ENCODE data around the gene BSN. TPM values are rescaled to one million over a fixed set of nuclear protein-coding genes. Genes with fewer than 3 reads are reported as not detected.
A peak's percentile ranks its signal among the peaks of the same experiment; 100 is the strongest.

The BSN gene
- total and polyA plus RNA-seq, 7 donors: under 0.01 to 0.81 (median 0.61) TPM; not detected in 1

- Histone ChIP-seq H3K4me3 (peak overlapping the region in 1 of 4 donors; percentile 60), H3K9me3 (no peaks in the 10 kb centered on the region), H3K36me3 (peaks cover 6 to 45% (median 11%) of the 10 kb centered on the region in 4 donors), H3K27me3 (no peaks in the 10 kb centered on the region), H3K27ac (no peak overlapping the region), H3K4me1 (peaks cover 0 to 38% (median 31%) of the 10 kb centered on the region in 4 donors)
- no peak for DNase-seq
- TF ChIP-seq POLR2AphosphoS5 (IDR thresholded peaks at IDR 0.05) (no peak), EP300 (IDR thresholded peaks at IDR 0.05) (no peak), POLR2A (IDR thresholded peaks at IDR 0.05) (no peak), CTCF (IDR thresholded peaks at IDR 0.05) (no peak)
- WGBS, 2 donors: 65 to 71% methylated on average over 75 of the region's 75 CpGs
- intact Hi-C loops (cut with DNase I): no loop called here
Observed at GRCh38 chr3:49717959-49718857, 163.9 kb downstream of the BSN start.

GRCh38 chr3:49718858-49719213 lies 164.6 kb downstream of the BSN start:
- H3K4me1 ChIP-seq: peaks cover 0 to 42% (median 33%) of the 10 kb centered on the region in 4 donors
- 7 to 9% methylated on average over 33 of the region's 33 CpGs for WGBS, 2 donors
- H3K36me3 ChIP-seq: peaks cover 6 to 45% (median 11%) of the 10 kb centered on the region in 4 donors
- intact Hi-C loops (cut with DNase I): no loop called here
- peak overlapping the region; percentile 27 to 60 (median 52) for H3K4me3 ChIP-seq
- no peaks in the 10 kb centered on the region for H3K27me3 ChIP-seq
- peak; percentile 69 for DNase-seq
- TF ChIP-seq POLR2AphosphoS5 (IDR thresholded peaks at IDR 0.05): no peak
- TF ChIP-seq EP300 (IDR thresholded peaks at IDR 0.05): no peak
- TF ChIP-seq CTCF (IDR thresholded peaks at IDR 0.05): no peak
- no peak for TF ChIP-seq POLR2A (IDR thresholded peaks at IDR 0.05)
- peak overlapping the region in 2 of 4 donors; percentile 66 to 70 for H3K27ac ChIP-seq
- no peaks in the 10 kb centered on the region for H3K9me3 ChIP-seq

GRCh38 chr3:49719214-49719884 lies 165.1 kb downstream of the BSN start, which contains the start of gene AMIGO3:
AMIGO3 (minus strand) TSS chr3:49719684; CDS start chr3:49719465, 219 bp downstream.
- intact Hi-C loops (cut with DNase I): no loop called here
- peak within 1 kb of the TSS; percentile 27 to 60 (median 52) for H3K4me3 ChIP-seq
- DNase-seq: peak; percentile 98
- H3K27me3 ChIP-seq: no peaks in the 10 kb centered on the region
- peaks cover 0 to 45% (median 35%) of the 10 kb centered on the region in 4 donors for H3K4me1 ChIP-seq
- H3K9me3 ChIP-seq: no peaks in the 10 kb centered on the region
- 1% methylated on average over 50 of the region's 50 CpGs for WGBS, 2 donors
- H3K36me3 ChIP-seq: peaks cover 6 to 45% (median 11%) of the 10 kb centered on the region in 4 donors
- H3K27ac ChIP-seq: peak within 1 kb of the TSS; percentile 64 to 74 (median 68)
- peak; percentile 74 to 91 (median 80) for TF ChIP-seq POLR2AphosphoS5 (IDR thresholded peaks at IDR 0.05)
- no peak for TF ChIP-seq EP300 (IDR thresholded peaks at IDR 0.05)
- peak; percentile 15 to 67 for TF ChIP-seq POLR2A (IDR thresholded peaks at IDR 0.05)
- TF ChIP-seq CTCF (IDR thresholded peaks at IDR 0.05): peak; percentile 61 to 77 (median 68)

Small RNA genes lying within 50 kb of the gene (small RNA-seq; reads per million reads assigned to genes)
- gene AMIGO3: 0 reads per million in 3 donors

Other genes starting within 250 kb of the BSN start
- gene USP4, start 214.4 kb upstream of the BSN start, total RNA-seq: 10 to 100 TPM; 16.3 to 28.2 (median 20.5) TPM
- 10 to 100 TPM; 19.0 to 31.9 (median 22.2) TPM for gene USP4, start 214.4 kb upstream of the BSN start, polyA plus RNA-seq
- 100 to 1,000 TPM; 164 to 331 (median 268) TPM for gene GPX1, start 196.1 kb upstream of the BSN start, total RNA-seq
- gene GPX1, start 196.1 kb upstream of the BSN start, polyA plus RNA-seq: 100 to 1,000 TPM; 359 to 380 (median 367) TPM
- gene RHOA, start 142.5 kb upstream of the BSN start, total RNA-seq: 100 to 1,000 TPM; 369 to 440 (median 416) TPM
- 100 to 1,000 TPM; 384 to 516 (median 451) TPM for gene RHOA, start 142.5 kb upstream of the BSN start, polyA plus RNA-seq
- 10 to 100 TPM; 15.1 to 25.0 (median 16.5) TPM for gene TCTA, start 142.1 kb upstream of the BSN start, total RNA-seq
- gene TCTA, start 142.1 kb upstream of the BSN start, polyA plus RNA-seq: 10 to 100 TPM; 35.1 to 47.6 (median 40.2) TPM
- 10 to 100 TPM in 1 of 4 donors, 1 to 10 TPM in 3; 3.1 to 16.1 (median 4.6) TPM for gene AMT, start 132.0 kb upstream of the BSN start, total RNA-seq
- gene AMT, start 132.0 kb upstream of the BSN start, polyA plus RNA-seq: 10 to 100 TPM; 11.5 to 12.0 (median 11.8) TPM
- 1 to 10 TPM; 2.5 to 9.7 (median 4.5) TPM for gene NICN1, start 125.2 kb upstream of the BSN start, total RNA-seq
- gene NICN1, start 125.2 kb upstream of the BSN start, polyA plus RNA-seq: 10 to 100 TPM in 1 of 3 donors, 1 to 10 TPM in 2; 3.6 to 11.6 (median 5.1) TPM
- gene DAG1, start 84.2 kb upstream of the BSN start, total RNA-seq: 10 to 100 TPM; 42.8 to 73.4 (median 66.5) TPM
- gene DAG1, start 84.2 kb upstream of the BSN start, polyA plus RNA-seq: 10 to 100 TPM in 1 of 3 donors, 1 to 10 TPM in 2; 4.2 to 42.7 (median 7.4) TPM
- gene APEH, start 119.9 kb downstream of the BSN start, total RNA-seq: 10 to 100 TPM; 49.0 to 64.8 (median 57.7) TPM
- 100 to 1,000 TPM in 1 of 3 donors, 10 to 100 TPM in 2; 64.9 to 102 (median 71.4) TPM for gene APEH, start 119.9 kb downstream of the BSN start, polyA plus RNA-seq
- gene MST1, start 135.0 kb downstream of the BSN start, total RNA-seq: 10 to 100 TPM in 2 of 4 donors, 1 to 10 TPM in 2; 3.9 to 12.5 (median 7.7) TPM
- gene MST1, start 135.0 kb downstream of the BSN start, polyA plus RNA-seq: 10 to 100 TPM in 1 of 3 donors, 1 to 10 TPM in 1, not detected in 1; 3.0 to 18.1 TPM
- 10 to 100 TPM; 16.5 to 29.4 (median 20.8) TPM for gene RNF123, start 135.1 kb downstream of the BSN start, total RNA-seq
- gene RNF123, start 135.1 kb downstream of the BSN start, polyA plus RNA-seq: 10 to 100 TPM; 12.5 to 28.6 (median 14.4) TPM
- under 1 TPM in 2 of 4 donors, not detected in 2; 0.71 to 0.82 TPM for gene AMIGO3, start 165.2 kb downstream of the BSN start, total RNA-seq
- 1 to 10 TPM in 1 of 3 donors, under 1 TPM in 1, not detected in 1; 0.46 to 1.2 TPM for gene AMIGO3, start 165.2 kb downstream of the BSN start, polyA plus RNA-seq
- gene GMPPB, start 169.5 kb downstream of the BSN start, total RNA-seq: 10 to 100 TPM in 2 of 4 donors, 1 to 10 TPM in 2; 9.9 to 14.3 (median 10.8) TPM
- 10 to 100 TPM; 25.2 to 57.5 (median 44.9) TPM for gene GMPPB, start 169.5 kb downstream of the BSN start, polyA plus RNA-seq
- 10 to 100 TPM; 29.1 to 37.1 (median 33.7) TPM for gene IP6K1, start 232.1 kb downstream of the BSN start, total RNA-seq
- 10 to 100 TPM; 13.8 to 27.1 (median 21.0) TPM for gene IP6K1, start 232.1 kb downstream of the BSN start, polyA plus RNA-seq
- 1 to 10 TPM in 1 of 4 donors, under 1 TPM in 2, not detected in 1; 0.27 to 1.1 (median 0.99) TPM for gene CDHR4, start 245.4 kb downstream of the BSN start, total RNA-seq
- under 1 TPM in 1 of 3 donors, not detected in 2; 0.16 TPM for gene CDHR4, start 245.4 kb downstream of the BSN start, polyA plus RNA-seq
- gene INKA1, start 248.8 kb downstream of the BSN start, total RNA-seq: 1 to 10 TPM in 3 of 4 donors, under 1 TPM in 1; 0.95 to 5.0 (median 4.1) TPM
- 1 to 10 TPM in 1 of 3 donors, under 1 TPM in 1, not detected in 1; 0.60 to 3.5 TPM for gene INKA1, start 248.8 kb downstream of the BSN start, polyA plus RNA-seq